GM18502 (cell line): ENCODE data around the gene NTNG2.

Source experiments
- ATAC-seq: cut with Tn5 transposase; IDR thresholded peaks from one replicate; pipeline ENCODE4 v1.9.1; 2021; ENCODE audit warnings: mild to moderate bottlenecking; ENCODE audit not compliant: unreplicated experiment, poor library complexity

Gene NTNG2

DNA sequence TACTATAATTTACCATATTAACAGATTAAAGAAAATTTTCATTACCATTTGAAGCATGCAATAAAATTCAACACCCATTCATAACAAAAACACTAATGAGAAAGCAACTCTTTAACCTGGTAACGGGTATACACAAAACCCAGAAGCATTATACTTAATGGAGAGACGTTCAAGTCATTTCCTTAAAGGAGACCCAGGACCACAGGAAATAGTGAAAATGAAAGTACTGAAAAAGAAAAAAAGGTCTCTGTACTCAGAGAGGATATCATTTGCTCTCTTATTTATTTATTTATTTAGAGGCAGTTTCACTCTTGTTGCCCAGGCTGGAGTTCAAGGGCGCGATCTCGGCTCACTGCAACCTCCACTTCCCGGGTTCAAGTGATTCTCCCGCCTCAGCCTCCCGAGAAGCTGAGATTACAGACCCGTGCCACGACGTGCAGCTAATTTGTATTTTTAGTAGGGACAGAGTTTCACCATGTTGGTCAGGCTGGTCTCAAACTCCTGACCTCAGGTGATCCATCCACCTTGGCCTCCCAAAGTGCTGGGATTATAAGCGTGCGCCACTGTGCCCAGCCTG, 131.4 kb downstream of the NTNG2 start:
- no peak for ATAC-seq
